HG03159 (cell line): ENCODE measurements around the gene TUBGCP2.

Experiments used
- ATAC-seq: cut with Tn5 transposase; IDR thresholded peaks from one replicate; pipeline ENCODE4 v1.9.1; 2021; ENCODE audit warnings: mild to moderate bottlenecking, moderate library complexity; ENCODE audit not compliant: unreplicated experiment

Gene TUBGCP2

GRCh38 chr10:133252223-133252552 is 56.5 kb downstream of the TUBGCP2 start:
- no peak for ATAC-seq

- ATAC-seq: no peak
These were observed 57.1 kb downstream of the TUBGCP2 start for GRCh38 chr10:133251388-133252222.

GRCh38 chr10:133249975-133250754 is 58.5 kb downstream of the TUBGCP2 start:
- no peak for ATAC-seq

- ATAC-seq: no peak
These were observed 59.4 kb downstream of the TUBGCP2 start for GRCh38 chr10:133249094-133249780.

- ATAC-seq: no peak
These were observed 60.3 kb downstream of the TUBGCP2 start for GRCh38 chr10:133248334-133248715.

- ATAC-seq: no peak
These were observed 60.9 kb downstream of the TUBGCP2 start for GRCh38 chr10:133247681-133248333.

GRCh38 chr10:133246236-133246626 is 62.4 kb downstream of the TUBGCP2 start:
- no peak for ATAC-seq

GRCh38 chr10:133245439-133246235 is 63.0 kb downstream of the TUBGCP2 start:
- ATAC-seq: no peak

- no peak for ATAC-seq
These were observed 65.1 kb downstream of the TUBGCP2 start for GRCh38 chr10:133243593-133243992.

- ATAC-seq: no peak
These were observed 65.9 kb downstream of the TUBGCP2 start for GRCh38 chr10:133242611-133243356.

GRCh38 chr10:133241501-133242205 is 67.0 kb downstream of the TUBGCP2 start:
- ATAC-seq: no peak

GRCh38 chr10:133239990-133240389 is 68.7 kb downstream of the TUBGCP2 start:
- no peak for ATAC-seq

GRCh38 chr10:133238466-133238804 is 70.2 kb downstream of the TUBGCP2 start:
- ATAC-seq: no peak

GRCh38 chr10:133237588-133238465 is 70.8 kb downstream of the TUBGCP2 start, which contains the start of gene VENTX:
Gene VENTX (plus strand): TSS chr10:133237855. CDS start chr10:133237915, 60 bp downstream.
- no peak for ATAC-seq

- no peak for ATAC-seq
These were observed 71.5 kb downstream of the TUBGCP2 start for GRCh38 chr10:133237241-133237587.

- ATAC-seq: no peak
These were observed 72.1 kb downstream of the TUBGCP2 start for GRCh38 chr10:133236401-133237240.

- ATAC-seq: no peak
These were observed 72.7 kb downstream of the TUBGCP2 start for GRCh38 chr10:133235932-133236331.
